IPS-15b (cell line): ENCODE measurements around the gene COX20.
"Not testable (repeated sequence)": the region's sequence is repeated elsewhere in the genome, so short reads cannot be mapped to it uniquely, and the experiment has no call there.

Experiments
- H3K27me3 ChIP-seq: one replicate; pipeline ENCODE4 v1.6.1; 2013; ENCODE audit warnings: low read length; ENCODE audit not compliant: control insufficient read depth, insufficient read depth
- H3K36me3 ChIP-seq: one replicate; pipeline ENCODE4 v1.6.1; 2013; ENCODE audit warnings: low read length; ENCODE audit not compliant: control insufficient read depth, insufficient read depth
- H3K4me1 ChIP-seq: one replicate; pipeline ENCODE4 v1.6.1; 2013; ENCODE audit warnings: mild to moderate bottlenecking, low read length; ENCODE audit not compliant: control insufficient read depth, insufficient read depth
- H3K4me3 ChIP-seq: one replicate; pipeline ENCODE4 v1.5.1; 2013; ENCODE audit warnings: low read depth, low read length
- H3K9ac ChIP-seq: one replicate; pipeline ENCODE4 v1.6.1; 2013; ENCODE audit warnings: low read depth, mild to moderate bottlenecking, low read length
- H3K9me3 ChIP-seq: one replicate; pipeline ENCODE4 v1.6.1; 2013; ENCODE audit warnings: mild to moderate bottlenecking, low read length; ENCODE audit not compliant: control insufficient read depth, insufficient read depth

COX20 gene

GRCh38 chr1:244835276-244836134 is at the start of gene COX20:
Gene COX20 (plus strand): TSS chr1:244835658. CDS start chr1:244835715, 57 bp downstream.
- Histone ChIP-seq H3K4me3 (peak within 1 kb of the TSS; percentile 93), H3K9me3 (no peaks in the 10 kb centered on the region), H3K4me1 (peaks cover 5% of the 10 kb centered on the region), H3K9ac (peak within 1 kb of the TSS; percentile 93), H3K27me3 (no peaks in the 10 kb centered on the region), H3K36me3 (no peaks in the 10 kb centered on the region)

GRCh38 chr1:244788493-244789275 is 46.8 kb upstream of the COX20 start:
- no peaks in the 10 kb centered on the region for H3K36me3 ChIP-seq
- H3K4me1 ChIP-seq: peaks cover 2% of the 10 kb centered on the region
- no peaks in the 10 kb centered on the region for H3K27me3 ChIP-seq
- H3K9me3 ChIP-seq: no peaks in the 10 kb centered on the region
- no peak overlapping the region for H3K9ac ChIP-seq
- no peak overlapping the region for H3K4me3 ChIP-seq

- H3K4me1 ChIP-seq: peaks cover 2% of the 10 kb centered on the region
- H3K4me3 ChIP-seq: no peak overlapping the region
- no peaks in the 10 kb centered on the region for H3K27me3 ChIP-seq
- H3K9me3 ChIP-seq: no peaks in the 10 kb centered on the region
- no peak overlapping the region for H3K9ac ChIP-seq
- no peaks in the 10 kb centered on the region for H3K36me3 ChIP-seq
These were observed 46.2 kb upstream of the COX20 start for GRCh38 chr1:244789276-244789580.

GRCh38 chr1:244789731-244790130 is 45.7 kb upstream of the COX20 start:
- Histone ChIP-seq H3K36me3 (no peaks in the 10 kb centered on the region), H3K4me3 (no peak overlapping the region), H3K9ac (no peak overlapping the region), H3K27me3 (no peaks in the 10 kb centered on the region), H3K9me3 (no peaks in the 10 kb centered on the region), H3K4me1 (peaks cover 2% of the 10 kb centered on the region)

- H3K4me3 ChIP-seq: no peak overlapping the region
- H3K27me3 ChIP-seq: no peaks in the 10 kb centered on the region
- H3K9ac ChIP-seq: no peak overlapping the region
- no peaks in the 10 kb centered on the region for H3K9me3 ChIP-seq
- H3K4me1 ChIP-seq: peaks cover 2% of the 10 kb centered on the region
- no peaks in the 10 kb centered on the region for H3K36me3 ChIP-seq
These were observed 44.4 kb upstream of the COX20 start for GRCh38 chr1:244791061-244791460.

DNA sequence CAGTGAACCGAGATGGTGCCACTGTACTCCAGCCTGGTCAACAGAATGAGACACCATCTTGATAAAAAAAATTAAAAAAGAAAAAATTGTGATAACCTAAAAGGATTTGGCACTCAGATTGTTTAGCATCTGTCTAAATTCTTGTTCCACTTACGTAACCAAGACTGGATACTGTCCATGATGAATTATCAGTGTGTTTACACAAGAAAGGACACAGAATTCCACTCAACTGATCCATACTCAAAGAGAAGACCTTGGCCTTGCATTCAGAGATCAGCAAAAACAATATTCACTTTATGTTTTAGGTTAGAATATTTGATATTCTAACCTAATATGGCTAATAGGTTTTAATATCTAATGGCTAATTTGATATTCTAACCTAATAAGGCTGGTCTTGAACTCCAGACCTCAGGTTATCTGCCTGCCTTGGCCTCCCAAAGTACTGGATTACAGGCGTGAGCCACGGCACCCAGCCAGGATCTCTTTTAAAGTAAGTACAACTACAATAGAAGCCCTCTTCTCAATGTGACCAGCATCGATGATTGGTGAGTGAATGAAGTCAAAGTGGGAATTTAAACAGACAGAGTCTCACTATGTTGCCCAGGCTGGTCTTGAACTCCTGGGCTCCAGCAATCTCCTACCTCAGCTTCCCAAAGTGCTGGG is 43.1 kb upstream of the COX20 start:
- Histone ChIP-seq H3K27me3 (no peaks in the 10 kb centered on the region), H3K9ac (no peak overlapping the region), H3K4me1 (peaks cover 2% of the 10 kb centered on the region), H3K9me3 (no peaks in the 10 kb centered on the region), H3K4me3 (no peak overlapping the region), H3K36me3 (no peaks in the 10 kb centered on the region)

DNA sequence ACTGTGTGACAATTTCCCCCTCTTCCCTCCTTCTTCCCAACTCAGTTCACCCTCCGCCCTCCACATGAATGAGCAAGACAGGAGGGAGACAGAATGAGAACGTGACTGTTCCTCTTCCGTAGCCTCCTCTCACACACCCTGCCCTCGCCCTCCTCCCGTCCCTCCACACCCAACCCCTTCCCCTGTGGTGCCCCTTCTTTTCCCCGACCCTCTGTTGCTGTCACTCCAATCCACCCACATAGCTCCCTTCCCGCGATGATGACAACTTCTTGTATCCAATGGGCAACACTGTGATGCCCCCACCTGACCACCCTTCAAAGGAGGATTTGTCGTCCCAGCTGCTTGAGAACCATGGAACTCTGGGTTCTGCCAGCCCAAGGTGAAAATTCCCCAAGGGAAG is 41.4 kb upstream of the COX20 start:
- Histone ChIP-seq H3K36me3 (no peaks in the 10 kb centered on the region), H3K9me3 (no peaks in the 10 kb centered on the region)

DNA sequence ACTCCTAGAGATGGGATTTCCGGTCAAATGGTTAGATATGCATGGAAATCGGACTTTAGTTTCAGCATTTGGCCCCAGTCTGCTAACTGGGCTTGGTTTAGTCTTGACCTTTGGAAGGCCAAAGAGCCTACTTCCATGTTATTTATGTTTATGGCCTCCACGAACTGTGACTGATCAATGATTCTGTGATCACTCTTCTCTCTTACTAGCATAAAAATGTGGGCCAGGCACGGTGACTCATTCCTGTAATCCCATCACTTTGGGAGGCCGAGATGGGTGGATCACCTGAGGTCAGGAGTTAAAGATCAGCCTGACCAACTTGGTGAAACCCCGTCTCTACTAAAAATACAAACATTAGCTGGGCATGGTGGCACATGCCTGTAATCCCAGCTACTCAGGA is 40.9 kb upstream of the COX20 start:
- H3K9me3 ChIP-seq: not testable (repeated sequence)

More for the DNA sequence above, 41.4 kb upstream of the COX20 start:
- Histone ChIP-seq H3K4me3 (no peak overlapping the region), H3K9ac (no peak overlapping the region), H3K27me3 (no peaks in the 10 kb centered on the region), H3K4me1 (no peaks in the 10 kb centered on the region)

GRCh38 chr1:244796719-244797406 is 38.6 kb upstream of the COX20 start:
- H3K36me3 ChIP-seq: no peaks in the 10 kb centered on the region
- H3K4me3 ChIP-seq: no peak overlapping the region
- no peaks in the 10 kb centered on the region for H3K27me3 ChIP-seq
- H3K9me3 ChIP-seq: no peaks in the 10 kb centered on the region
- H3K4me1 ChIP-seq: no peaks in the 10 kb centered on the region
- no peak overlapping the region for H3K9ac ChIP-seq

More for the DNA sequence above, 40.9 kb upstream of the COX20 start:
- not testable (repeated sequence) for H3K9ac ChIP-seq, H3K27me3 ChIP-seq, H3K4me3 ChIP-seq, H3K4me1 ChIP-seq, H3K36me3 ChIP-seq

- no peak overlapping the region for H3K4me3 ChIP-seq
- no peaks in the 10 kb centered on the region for H3K9me3 ChIP-seq
- no peaks in the 10 kb centered on the region for H3K36me3 ChIP-seq
- no peaks in the 10 kb centered on the region for H3K27me3 ChIP-seq
- no peak overlapping the region for H3K9ac ChIP-seq
- H3K4me1 ChIP-seq: no peaks in the 10 kb centered on the region
These were observed 34.6 kb upstream of the COX20 start for GRCh38 chr1:244800821-244801220.

DNA sequence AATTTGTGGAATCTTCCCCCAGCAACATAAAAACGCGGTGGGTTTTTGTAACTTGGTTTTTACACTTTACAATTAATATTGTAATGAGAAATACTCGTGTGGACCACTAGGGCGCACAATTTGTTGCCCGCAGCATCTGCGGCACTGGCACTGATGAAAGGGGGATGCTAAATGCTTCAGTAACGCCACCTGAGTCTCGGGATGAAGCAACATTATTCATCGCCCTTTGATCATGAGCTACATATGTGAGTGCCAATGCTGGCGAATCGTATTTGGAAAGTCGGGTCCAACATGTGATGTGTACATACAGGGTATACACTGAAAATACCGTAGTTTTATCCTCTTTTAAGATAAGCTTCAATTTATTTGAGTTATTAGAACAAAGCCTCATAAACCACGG is 34.2 kb upstream of the COX20 start:
- Histone ChIP-seq H3K4me3 (no peak overlapping the region), H3K27me3 (no peaks in the 10 kb centered on the region), H3K9me3 (no peaks in the 10 kb centered on the region), H3K4me1 (no peaks in the 10 kb centered on the region), H3K36me3 (no peaks in the 10 kb centered on the region), H3K9ac (no peak overlapping the region)
